Stimulated activated CD8-positive, alpha-beta memory T cell treated with anti-CD3 and anti-CD28 coated beads, Interleukin-7, amount 100 ng/mL, for 1 hour (primary cell): ENCODE measurements around the gene IL17B.
"Not testable (repeated sequence)": the region's sequence is repeated elsewhere in the genome, so short reads cannot be mapped to it uniquely, and the experiment has no call there.

ENCODE experiments used
- DNase-seq, 2 donors: peaks; one replicate each; pipeline ENCODE4 v3.0.0-alpha.2; 2020; ENCODE audit warnings: low read depth in 2 of 2

The IL17B gene

DNA sequence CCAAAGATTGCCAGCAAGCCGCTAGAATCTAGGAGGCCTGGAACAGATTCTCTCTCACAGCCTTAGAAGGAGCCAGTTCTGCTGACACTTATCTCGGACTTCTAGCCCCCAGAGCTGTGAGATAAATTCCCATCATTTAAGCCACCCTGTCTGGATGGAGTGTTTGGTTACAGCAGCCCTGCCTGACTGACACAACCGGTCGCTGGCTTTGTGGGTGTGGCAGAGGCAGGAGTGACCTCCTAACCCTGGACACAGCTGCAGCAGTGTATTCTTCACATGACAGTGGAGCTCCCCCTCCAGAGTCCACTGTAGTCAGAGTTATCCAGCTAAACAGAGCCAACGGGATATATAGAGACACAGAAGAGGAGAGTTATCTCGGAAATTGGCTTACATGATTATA is 21.2 kb upstream of the IL17B start:
- DNase-seq: no peak

GRCh38 chr5:149399775-149400174 is 20.7 kb upstream of the IL17B start:
- DNase-seq: no peak

DNA sequence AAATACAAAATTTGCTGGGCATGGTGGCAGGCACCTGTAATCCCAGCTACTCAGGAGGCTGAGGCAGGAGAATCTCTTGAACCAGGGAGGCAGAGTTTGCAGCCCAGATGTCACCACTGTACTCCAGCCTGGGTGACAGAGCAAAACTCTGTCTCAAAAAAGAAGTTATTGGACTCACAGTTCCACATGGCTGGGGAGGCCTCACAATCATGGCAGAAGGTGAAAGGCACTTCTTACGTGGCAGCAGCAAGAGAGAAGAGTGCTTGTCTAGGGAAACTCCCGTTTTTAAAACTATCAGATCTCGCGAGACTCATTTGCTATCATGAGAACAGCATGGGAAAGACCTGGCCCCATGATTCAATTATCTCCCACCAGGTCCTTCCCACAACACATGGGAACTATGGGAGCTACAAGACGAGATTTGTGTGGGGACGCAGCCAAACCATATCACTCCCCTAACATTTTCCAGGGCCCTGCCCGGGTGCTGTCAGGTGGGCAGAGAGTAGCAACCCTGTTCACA is 19.7 kb upstream of the IL17B start:
- not testable (repeated sequence) for DNase-seq

- no peak for DNase-seq
Observed at GRCh38 chr5:149397530-149397929, 18.4 kb upstream of the IL17B start.

DNA sequence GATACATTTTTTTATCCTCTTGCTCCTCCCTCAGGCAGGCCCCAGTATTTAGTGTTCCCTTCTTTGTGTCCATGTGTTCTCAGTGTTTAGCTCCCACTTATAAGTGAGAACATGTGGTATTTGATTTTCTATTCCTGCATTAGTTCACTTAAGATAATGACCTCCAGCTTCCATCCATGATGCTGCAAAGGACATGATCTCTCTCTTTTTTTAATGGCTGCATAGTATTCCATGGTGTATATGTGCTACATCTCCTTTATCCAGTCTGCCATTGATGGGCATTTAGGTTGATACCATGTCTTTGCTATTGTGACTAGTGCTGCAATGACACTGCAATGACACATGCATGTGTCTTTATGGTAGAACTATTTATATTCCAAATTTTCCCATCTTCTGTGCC is 15.9 kb upstream of the IL17B start:
- DNase-seq: not testable (repeated sequence)

DNA sequence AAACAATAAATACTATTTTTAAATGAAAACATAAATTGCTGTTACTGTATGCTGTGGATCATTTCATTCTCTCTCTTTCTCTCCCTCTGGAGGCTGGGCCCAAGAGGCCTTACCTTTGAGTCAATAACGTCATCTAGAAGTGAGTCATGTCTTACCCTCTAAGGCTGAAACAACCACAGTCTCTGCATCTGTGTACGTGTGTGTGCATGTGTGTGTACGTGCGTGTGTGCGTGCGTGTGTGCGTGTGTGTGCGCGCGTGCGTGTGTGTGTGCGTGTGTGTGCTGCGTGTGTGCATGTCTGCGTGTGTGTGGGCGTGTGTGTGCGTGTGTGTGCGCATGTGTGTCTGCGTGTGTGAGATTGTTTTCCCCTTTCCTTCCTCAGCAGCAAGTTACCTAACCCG is 13.6 kb upstream of the IL17B start:
- no peak for DNase-seq

DNA sequence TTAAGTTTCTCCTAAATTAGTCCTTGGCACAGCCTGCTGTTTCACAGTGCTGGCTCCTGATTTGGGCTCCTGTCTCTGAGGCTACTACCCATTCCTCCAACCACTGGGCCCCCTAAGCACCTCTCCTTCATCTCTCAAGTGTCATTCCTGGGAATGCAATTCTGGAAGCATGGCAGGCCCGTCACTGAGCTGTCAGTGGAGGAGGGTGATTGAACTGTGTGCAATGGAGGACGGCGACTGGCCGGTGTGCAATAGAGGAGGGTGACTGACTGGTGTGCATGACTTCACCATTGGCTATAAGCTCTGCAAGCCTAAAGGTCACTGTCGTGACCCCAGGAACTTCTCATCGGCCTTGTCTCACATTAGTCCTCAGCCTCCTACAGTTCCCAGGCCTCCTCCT is 12.4 kb upstream of the IL17B start:
- DNase-seq: no peak

DNA sequence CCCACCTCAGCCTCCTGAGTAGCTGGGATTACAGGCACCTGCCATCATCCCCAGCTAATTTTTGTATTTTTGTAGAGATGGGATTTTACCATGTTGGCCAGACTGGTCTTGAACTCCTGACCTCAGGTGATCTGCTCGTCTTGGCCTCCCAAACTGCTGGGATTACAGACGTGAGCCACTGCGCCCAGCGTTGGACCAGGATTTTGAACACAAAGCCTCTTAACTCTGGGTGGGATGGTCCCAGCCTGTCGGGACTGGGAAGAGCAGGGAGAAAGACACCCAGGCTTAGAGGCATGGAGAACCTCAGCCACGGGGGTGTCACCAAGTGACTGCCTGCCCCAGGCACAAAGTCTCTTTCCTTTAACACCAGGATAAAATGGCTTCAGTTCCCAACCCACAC is 12.0 kb upstream of the IL17B start:
- not testable (repeated sequence) for DNase-seq

DNA sequence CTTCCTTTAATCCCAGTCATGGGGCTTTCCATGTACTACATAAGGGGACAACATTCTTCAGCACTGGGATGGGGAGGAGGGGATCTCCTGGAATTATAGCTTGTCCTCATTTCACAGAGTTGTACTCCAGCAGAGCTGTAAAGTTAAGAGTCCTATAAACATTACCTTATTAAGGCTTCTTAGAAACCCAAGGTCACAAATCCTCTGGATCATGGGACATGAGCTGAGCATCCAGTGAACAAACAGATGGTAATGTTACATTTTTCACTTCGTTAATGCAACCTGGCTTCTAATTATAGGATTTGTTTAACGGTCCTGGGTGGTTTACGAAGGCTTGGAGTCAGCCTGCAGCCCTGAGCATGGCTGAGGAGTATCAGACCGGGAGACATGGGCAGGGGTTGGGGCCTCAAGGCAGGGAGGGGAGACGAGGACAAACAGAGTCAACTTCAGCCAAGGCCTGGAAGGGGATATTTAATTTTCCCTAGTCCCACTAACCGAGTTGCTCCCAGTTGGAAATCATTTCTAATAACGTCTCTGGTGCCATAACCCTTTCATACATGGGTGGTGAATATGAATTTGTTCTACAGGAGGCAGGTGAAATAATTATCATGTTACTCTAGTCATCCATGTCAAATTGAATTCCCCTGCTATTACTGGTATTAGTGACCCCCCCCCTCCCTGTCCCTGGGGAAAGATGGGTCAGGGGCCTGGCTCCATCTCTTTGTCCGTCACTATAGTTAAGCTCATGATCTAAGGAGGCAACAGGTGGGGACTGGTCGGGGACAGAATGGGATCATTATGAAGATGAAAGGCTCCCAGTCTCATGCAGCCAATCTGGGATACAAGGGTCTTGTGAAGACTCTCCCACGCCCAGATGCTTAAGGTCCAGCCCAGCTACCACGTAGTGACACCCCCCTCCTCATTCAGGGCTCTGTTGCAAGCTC is 10.7 kb upstream of the IL17B start:
- DNase-seq: no peak

DNA sequence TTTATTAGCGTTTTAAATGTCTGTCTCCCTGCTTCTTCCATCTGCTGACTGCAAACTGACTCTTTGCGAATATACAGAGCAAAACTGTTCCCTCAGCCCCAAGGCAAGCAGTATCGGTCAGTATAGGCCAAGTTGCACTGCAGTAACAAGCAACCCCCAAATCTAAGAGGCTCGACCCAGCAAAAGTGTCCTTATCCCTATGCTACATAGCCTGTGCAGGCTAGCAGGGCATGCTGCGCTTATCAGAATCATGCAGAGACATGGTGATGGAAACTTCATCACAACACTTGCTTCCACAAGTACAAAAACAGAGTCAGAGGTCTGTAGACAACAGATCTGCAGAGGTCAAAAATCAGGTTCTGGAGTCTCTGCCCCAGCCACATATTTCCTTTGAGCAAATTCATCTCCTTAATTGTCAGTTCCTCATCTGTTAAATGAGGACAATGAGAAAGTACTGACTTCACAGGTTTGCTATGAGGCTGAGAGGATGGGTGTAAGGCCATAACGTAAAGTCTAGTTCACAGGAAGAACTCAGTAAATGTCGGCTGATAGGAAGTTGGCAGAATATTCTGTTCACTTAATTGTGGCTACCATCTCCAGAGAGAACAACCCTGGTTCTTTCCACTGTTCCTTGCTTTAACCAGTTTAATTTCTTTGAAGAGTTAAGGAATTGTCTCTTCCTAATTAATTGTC is 9.6 kb upstream of the IL17B start:
- DNase-seq: no peak

GRCh38 chr5:149387982-149388381 is 8.9 kb upstream of the IL17B start:
- DNase-seq: no peak

DNA sequence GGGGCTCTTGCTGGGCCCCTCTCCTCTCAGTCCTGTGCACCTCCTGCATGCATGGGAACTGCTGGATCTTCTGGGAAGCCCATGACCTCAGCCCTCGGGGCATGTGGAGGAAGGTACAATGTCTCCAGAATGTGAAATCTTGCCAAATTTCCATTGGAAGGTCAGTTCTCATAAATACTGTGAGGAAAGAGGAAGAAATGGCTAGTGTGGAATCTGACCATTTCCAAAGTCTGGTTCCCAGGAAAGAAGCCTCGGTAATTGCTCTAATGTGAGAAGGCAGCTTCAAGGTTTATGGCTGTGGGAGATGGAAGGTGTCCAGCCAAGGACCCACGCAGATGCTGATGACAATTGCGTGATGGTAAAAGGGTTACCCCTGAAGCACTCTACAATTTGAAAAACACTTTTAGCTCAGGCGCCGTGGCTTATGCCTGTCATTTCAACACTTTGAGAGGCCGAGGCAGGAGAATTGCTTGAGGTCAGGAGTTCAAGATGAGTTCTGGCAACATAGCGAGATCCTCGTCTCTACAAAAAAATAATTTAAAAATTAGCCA is 8.1 kb upstream of the IL17B start:
- no peak for DNase-seq

DNA sequence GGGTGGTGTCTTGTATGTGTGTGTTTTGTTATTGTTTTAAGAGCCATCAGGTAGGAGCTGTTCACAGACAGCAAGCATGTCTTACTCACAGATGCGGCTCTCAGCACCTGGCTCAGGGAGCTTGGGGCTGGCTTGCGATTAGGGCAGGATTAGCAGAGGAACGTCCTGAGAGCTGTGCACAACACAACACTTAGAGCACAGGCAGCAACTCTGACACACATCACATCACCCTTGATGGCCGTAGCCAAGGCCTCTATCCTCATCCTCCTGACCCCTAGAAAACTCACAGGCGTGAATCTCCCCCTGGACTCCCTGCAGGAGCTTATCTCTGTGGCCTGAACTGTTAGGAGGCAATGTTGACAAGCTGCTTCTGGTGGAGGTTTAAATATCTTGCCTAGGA is 7.1 kb upstream of the IL17B start:
- DNase-seq: no peak

DNA sequence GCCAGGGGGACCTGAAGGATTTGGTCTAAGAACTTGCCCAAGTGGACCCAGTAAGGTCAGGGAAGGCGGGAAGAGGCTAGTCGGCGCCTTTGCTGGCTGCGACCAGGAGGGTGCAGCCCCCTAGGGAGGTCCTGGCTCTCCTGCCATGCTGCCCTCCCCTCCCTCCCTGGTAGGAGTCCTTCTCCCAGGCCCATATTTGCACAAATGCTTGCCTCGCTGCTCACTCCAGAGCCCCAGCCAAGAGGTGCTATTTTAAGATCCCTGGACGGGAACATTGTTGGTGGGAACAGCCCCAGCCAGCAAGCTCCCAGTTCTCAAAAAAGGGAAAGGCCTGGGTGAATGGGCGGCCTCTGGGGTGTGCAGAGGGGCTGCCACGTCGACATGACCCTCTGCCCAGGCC is 4.3 kb upstream of the IL17B start:
- no peak for DNase-seq

DNA sequence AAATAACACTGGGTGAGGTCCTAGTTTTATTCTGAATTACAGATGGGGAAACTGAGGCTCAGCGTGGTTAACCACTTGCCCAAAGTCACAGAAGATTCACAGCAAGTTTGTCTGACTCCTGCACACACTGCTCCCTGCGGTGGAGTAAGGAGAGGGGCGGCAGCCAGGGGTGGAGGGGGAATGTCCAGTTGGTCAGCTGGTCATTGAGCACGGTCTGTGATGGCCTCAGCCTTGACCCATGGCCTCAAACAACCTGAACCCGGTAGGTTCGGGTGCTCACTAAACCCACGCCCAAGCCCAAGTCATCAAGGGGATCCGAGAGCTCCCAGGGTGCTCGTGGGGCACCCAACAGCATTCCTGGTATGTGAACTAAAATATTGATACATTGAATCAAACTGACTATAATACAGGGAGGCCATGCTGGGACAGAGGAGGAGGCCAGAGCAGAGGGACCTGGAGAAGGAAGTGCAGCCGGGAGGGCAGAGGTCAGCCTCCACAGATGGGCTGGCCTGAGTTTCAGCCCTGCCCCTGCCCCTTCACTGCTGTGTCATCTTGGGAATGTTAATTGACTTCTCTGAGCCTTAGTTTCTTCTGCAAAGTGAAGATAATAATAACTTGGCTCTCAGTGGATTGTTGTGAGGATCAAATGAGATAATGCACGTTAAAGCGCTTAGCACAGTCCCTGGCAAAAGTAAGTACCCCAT is 3.6 kb upstream of the IL17B start:
- DNase-seq: no peak

- DNase-seq: peak; percentile 39 to 66
Observed at GRCh38 chr5:149381986-149382338, 2.9 kb upstream of the IL17B start.

- no peak for DNase-seq
Observed at GRCh38 chr5:149381261-149381985, 2.3 kb upstream of the IL17B start.

DNA sequence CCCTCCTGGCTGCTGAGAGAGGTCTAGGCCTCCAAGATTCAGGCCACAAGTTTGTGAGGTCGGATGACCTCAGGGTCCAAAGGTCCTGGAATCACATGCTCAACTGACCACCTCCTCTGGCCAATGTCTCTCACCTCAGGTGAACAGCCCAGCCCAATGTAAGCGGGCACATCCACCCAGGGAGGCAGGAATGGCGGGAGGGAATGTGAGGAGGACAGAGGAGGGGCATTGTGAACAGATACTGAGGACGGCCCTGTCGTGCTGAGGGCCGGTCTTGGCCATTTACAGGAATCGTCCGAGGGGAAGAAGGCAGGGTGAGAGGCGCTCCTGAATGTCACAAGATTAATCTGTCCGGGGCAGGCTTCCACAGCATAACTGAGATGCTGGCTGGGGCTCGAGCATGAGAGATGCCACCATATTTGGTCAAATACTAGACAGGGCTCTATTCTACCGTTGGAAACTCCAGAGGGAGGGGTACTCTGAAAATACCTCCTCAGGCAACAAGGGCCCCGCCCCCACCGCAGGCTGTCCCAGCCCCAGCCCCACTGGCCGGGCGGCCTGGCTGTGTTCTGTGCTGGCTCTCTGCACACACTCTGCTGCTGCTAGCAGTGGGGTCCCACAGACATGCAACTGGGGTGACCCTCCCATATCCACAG is 1.5 kb upstream of the IL17B start:
- no peak for DNase-seq

DNA sequence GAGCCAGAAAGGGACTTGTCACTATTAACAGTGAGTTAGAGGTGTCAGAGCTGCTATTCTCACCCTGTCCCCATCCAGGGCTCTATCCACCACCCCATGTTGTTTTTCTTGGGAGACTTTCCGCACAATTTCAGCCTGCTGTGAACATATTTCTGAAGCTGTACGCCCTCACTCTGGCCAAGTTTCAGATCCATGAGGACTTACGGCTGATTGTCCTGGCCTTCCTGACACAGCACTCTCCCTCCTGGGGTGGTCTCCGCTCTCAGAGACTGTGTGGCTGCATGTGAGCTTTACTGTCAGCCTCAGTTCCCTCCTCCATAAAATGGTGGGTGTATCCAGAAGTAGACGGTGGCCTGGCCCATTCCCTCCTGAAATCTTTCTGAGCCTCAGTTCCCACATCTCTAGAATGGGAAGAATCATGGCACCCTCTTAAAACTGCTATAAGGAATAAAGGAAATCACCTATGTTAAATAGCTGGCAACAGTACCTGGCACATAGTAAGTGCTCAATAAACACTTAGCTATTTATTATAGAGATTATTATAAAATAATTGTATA is 804 bp upstream of the IL17B start:
- DNase-seq: no peak

- DNase-seq: no peak
Observed at GRCh38 chr5:149378241-149378820, 761 bp downstream of the IL17B start.
